ENCODE results near the gene SH3GL3.

DNA sequence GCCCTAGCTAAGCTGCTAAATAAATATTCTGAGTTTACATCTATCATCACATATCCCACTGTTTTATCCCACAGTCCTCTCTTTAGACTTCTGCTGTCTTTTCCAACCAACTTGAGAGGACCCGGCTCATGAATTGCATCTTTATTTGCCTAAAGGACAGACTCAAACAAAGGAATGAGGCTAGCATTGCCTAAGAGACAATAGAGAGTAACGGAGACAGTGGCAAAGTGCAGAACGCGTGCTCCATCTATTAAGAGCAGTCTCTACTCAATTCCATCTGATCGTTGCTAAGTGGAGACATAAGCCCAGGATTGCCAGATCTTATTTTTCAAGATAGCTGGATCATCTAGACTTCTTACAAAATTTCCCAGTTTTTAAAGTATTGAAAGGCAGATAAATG, 209.1 kb downstream of the SH3GL3 start:
- TF ChIP-seq POLR2A (IDR thresholded peaks at IDR 0.05) (no peak), CTCF (IDR thresholded peaks at IDR 0.05 in 8 of 11, conservative IDR thresholded peaks at IDR 0.05 in 3 of 11) (no peak)
